Stimulated activated CD4-positive, alpha-beta T cell treated with anti-CD3 and anti-CD28 coated beads, Interleukin-4, amount 100 ng/mL, for 4 hours (primary cell): Measurements from ENCODE around the gene IP6K1.
"Not testable (repeated sequence)": the region's sequence is repeated elsewhere in the genome, so short reads cannot be mapped to it uniquely, and the experiment has no call there.

Experiments
- DNase-seq, 2 experiments: peaks; one replicate each; pipeline ENCODE4 v3.0.0-alpha.2; 2020

IP6K1 gene

DNA sequence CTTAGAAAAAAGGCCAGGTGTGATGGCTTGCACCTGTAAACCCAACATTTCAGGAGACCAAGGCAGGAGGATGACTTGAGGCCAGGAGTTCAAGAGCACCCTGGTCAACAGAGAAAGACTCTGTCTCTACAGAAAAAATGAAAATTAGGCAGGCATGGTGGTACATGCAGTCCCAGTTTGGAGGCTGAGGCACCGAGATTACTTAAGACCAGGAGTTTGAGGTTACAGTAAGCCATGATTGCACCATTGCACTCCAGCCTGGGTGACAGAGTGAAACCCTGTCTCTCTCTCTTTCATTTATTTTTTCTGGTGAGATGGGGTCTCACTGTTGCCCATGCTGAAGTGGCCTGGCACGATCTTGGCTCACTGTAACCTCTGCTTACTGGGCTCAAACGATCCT lies 24.7 kb downstream of the IP6K1 start:
- no peak for DNase-seq

DNA sequence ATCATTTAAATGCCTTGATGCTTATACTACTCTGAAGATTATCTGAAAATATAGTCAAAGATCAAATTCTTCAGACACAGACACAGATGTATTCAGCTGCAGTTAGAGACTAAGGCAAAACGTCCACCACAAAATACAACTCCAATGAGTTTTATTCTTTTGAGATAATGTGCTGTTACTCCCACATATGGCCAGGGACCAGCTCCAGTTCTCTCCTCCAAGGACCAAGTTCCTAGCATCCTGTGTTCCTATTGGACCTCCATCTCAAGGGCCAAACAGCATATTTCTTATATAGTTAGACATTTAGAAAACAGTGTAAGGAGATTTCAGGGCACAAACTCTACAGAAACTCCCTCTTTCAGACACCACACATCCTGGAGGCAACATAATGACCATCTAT lies 27.1 kb downstream of the IP6K1 start:
- DNase-seq: no peak

DNA sequence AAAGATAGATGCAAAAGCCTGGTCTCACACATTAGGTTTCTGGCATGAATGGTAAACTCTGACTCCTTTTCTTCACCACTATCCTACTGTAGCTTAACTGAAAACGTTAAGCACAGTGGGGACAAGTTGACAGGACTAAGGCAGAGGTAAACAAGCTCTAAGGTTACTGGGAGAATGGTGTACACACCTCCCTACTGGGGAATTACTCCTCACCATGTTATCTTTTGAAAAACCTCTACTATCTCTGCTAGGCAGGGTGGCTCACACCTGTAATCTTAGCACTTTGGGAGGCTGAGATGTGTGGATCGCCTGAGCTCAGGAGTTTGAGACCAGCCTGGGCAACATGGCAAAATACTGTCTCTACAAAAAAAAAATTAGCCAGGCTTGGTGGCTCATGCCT lies 29.1 kb downstream of the IP6K1 start:
- DNase-seq: no peak

- DNase-seq: no peak
These were observed 30.3 kb downstream of the IP6K1 start for GRCh38 chr3:49756036-49756435.

DNA sequence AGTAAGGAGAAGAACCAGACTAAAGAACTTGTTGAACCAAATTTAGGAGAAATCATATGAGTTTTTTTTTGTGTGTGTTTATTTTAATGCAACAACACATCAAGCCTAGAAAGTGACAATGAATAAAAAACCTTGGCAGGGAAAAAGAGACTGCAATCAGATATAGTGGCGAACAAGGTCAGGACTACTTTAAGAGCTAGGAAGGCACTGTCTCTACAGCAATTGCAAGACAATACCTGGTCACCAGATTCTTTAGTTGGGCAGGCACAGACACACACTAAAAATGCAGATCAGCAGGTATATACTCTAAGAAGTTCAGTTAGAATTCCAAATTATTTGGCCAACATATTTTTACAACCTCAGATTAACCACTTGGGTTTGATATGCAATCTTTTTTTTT lies 31.8 kb downstream of the IP6K1 start:
- no peak for DNase-seq

GRCh38 chr3:49751501-49751900 lies 34.8 kb downstream of the IP6K1 start:
- DNase-seq: no peak

DNA sequence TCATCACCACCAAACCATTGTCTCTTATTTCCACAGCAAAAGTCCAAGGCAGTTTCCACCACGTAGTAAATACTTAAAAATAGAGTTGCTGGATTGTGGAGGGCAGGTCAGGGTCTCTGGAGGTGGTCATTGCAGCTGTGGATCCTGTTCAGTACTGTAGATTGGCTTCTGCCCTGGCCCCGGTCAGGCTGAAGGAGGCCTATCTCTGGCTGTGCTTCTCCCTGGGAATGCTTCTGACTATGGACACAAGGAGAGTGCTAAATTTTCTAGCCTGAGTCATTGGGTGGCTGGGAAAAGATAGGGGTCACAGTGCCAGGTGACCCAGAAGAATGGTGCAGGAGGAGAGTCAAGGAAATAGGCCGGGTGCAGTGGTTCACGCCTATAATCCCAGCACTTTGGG lies 36.3 kb downstream of the IP6K1 start:
- no peak for DNase-seq

- DNase-seq: not testable (repeated sequence)
These were observed 37.5 kb downstream of the IP6K1 start for GRCh38 chr3:49748874-49749273.

DNA sequence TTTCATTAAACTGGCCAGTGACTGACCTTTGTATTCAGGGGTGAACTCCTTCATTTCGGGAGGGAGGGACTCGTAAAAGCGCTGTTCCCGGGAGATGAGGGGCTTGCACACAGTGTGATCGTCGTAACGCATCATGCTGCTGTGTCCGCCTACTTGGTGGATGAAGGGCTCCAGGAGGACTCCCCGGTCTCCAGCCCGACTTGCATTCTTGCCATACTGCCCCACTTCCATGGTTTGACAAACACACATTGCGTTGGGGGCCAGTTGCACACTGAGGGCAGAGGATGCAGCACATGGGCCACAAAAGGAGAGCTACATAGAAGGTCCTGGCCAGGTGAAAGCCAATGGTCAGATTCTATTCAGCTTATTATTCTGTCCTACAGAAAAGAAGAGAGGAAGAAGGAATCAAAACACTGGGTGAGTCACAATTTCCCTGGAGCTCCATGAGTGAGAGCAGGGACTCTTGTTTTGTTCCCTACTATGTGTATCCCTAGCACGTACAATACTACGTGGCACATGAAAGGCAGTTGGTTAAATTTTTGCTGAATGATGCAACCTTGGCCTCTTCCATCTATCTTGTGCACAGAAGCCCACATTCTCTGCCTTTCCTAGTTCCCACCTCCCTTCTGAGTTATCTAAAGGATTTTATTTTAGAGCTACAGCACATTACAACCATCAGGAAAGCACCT lies 38.4 kb downstream of the IP6K1 start:
- DNase-seq: no peak

- no peak for DNase-seq
These were observed 40.4 kb downstream of the IP6K1 start for GRCh38 chr3:49745986-49746385.

- no peak for DNase-seq
These were observed 45.9 kb downstream of the IP6K1 start for GRCh38 chr3:49740427-49740826.

DNA sequence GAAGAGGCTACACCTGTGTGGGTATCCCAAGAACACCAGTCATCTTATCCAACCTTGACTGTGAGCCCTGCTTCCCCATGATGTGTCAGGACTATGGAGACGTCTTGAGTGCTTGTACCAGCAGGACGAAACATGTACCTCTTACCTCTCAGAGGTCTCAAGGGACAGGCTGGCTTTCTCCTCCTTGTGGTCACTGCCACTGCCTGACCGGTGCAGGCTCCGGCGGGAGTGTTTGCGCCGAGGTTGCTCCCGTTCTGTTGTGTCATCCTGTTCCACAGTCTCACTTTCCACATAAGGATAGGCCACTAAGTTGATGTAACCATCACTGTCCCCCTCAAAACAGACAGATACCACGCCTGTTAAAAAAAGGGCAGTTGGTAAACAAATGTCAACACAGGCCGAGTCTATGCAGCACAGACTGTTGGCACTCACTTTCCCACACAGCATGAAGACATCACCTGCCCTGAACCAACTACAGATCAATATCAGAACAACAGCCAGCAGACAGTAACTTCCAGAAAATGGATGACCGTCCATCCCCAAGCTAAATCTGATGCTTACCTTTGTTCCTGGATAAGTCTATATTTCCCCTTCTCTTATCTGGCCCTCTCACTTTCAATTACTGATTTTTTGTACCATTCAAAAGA lies 48.2 kb downstream of the IP6K1 start:
- no peak for DNase-seq

DNA sequence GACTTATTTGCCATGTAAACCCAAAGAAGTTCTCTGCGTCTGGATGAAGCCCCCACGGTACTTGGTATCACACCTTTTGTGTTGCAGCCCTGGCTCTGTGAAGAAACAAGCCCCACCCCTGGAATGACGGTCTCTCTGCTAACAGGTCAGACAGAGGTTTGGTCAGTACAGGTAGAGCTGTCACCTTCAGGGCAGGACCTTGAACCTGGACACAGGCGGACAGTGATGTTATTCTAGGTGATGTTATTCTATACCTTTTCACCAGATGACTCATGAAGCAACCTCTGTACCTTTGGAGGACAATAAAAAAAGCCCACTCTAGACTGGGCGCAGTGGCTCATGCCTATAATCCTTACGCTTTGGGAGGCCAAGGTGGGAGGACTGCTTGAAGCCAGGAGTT lies 51.6 kb downstream of the IP6K1 start:
- DNase-seq: no peak

DNA sequence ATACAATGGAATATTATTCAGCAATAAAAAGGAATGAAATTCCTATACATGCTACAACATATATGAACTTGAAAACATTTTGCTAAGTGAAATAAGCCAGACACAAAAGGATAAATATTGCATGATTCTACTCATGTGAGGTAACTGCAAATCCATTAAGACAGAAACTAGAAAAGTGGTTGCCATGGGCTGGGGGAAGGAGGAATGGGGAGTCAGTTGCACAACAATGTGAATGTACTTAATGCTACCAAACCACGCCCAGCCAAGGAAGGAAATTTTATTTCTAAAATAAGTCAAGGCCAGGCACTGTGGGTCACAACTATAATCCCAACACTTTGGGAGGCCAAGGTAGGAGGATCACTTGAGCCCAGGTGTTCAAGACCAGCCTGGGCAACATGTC lies 52.8 kb downstream of the IP6K1 start:
- DNase-seq: no peak

DNA sequence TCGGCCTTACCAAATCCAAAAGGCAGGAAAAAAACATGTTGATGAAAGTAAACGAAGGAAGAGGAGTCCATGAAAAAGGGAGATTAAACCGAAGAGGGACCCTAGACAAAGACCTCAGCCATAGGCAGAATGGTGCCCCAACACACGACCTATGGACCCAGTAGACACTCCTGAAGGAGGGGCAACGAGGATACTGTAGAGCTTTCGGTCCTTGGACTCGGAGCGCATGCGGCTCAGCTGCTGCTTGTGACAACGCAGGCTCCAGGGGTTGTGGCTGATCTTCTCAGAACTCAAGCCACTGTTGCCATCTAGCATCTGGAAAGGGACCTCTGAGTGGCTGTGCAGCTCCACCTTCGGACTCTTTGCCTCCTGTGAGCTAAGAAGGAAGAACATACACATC lies 53.7 kb downstream of the IP6K1 start:
- no peak for DNase-seq

GRCh38 chr3:49729966-49730609 lies 56.3 kb downstream of the IP6K1 start:
- DNase-seq: no peak

GRCh38 chr3:49727924-49728361 lies 58.4 kb downstream of the IP6K1 start:
- DNase-seq: no peak

DNA sequence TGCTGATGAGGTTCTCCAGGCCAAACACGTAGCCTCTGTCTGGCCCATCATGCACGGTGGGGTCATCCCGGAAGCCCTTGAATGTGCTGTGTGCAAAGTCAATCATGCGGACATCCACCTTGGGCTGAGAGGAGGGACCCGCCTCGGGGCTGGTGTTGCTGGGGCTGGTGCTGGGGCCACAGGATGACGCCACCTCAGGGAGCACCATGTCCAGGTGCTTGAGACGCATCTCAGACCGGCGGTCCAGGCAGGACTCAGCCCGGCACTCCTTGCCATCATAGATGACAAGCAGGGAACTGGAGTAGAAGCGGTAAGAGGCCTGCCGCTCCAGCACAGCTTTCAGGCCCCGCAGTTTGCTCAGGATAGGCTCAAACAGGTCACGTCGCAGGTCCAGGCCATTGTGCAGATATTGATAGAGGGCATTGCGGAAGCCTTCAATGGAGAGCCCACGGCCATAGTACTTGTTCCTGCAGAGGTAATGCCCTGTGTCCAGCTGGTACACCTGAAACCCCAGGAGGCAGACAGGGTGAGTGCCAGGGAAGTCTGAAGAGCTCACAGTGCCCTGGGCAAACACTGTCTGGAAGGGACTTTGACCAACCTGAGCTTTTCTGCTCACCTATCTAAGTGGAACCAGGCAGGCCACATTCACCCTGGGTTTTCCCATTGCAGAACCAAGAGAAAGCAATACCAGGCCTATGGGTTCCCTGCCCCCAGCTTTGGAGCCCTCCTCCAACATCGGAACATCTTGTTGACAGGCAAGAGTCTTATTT lies 59.0 kb downstream of the IP6K1 start:
- DNase-seq: no peak

GRCh38 chr3:49725906-49726681 lies 60.2 kb downstream of the IP6K1 start:
- DNase-seq: no peak

DNA sequence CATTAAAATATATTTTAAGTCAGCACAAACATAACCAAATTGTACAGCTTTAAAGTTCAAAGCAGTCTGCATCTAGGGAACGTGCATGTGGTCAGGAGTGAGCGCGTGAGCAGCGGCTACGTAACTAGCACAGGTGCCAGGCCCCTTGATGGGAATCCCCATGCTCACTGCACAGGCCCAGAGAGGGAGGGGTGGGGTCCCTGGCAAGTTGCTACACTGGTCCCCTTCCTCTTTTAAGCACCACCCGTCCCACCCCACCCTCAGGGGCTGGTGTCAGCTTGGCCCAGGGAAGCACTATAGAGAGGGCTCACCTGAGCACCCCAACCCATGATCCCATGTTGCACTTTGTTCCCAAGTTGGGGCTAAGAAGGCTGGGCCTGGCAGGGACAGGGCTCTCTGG lies 61.8 kb downstream of the IP6K1 start:
- DNase-seq: no peak

DNA sequence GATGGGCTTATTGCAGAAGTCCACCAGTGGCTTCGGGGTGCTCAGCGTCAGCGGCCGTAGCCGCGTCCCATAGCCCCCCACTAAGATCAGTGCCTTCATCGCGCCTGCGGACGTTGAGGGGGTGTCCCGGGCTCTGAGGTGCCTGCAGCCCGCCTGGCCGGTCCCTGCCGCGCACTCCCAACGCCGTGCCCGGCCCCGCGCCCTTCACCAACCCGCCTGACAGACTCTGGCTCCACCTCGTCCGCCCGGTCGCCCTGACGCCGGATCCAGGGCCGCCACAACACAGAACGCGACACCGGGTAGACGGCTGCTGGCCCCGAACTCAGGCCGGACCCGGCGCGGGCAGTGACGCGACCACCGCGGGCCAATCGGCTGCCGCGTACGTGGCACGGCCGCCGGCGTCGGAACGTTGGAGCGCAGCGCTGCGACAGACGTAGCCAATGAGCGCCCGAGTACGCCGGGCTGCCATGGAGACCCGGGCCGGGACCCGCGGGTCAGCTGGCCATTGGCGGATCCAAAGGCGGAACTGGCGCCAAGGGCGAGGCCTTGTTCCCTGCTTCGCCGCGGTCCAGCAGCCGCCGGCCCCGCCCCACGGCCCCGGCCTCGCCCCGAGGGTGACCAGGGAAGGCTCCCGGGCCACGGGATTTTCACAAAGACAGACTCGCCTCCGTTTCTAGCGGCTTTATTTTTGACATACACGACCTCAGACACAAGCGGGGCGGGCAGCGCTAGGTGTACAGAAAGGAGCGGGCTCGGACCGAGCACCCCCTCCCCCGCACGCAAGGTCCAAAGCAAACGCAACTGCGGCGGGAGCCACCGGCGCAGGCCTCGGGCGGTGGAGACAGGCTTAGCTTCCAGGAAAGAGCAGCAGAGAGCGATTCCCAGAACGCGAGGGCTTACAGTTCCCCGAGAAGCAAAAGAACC lies 62.5 kb downstream of the IP6K1 start, which contains the start of gene GMPPB:
TSS of gene GMPPB (minus strand) at position 324 of the 924 bp plus-strand sequence. CDS start at position 99, 225 bp downstream.
- DNase-seq: peak; percentile 89 to 92

DNA sequence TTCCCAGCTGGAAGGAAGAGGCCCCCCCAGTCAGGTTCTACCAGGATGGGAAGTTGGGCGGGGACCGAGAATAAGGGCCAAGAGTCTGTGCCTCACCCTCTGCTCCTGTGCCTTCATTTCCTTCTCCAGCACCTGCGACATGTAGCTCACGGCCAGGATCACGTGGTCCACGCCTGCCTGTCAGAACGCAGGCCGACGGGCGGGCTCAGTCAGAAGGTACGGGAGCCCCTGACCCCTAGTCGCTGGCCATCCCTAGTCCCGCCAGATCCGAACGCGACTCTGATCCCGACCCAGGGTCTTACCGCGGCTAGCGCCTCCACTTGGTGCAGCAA lies 63.1 kb downstream of the IP6K1 start:
- DNase-seq: peak; percentile 52 to 56
